MM.1S (cell line): Measurements from ENCODE around the gene GABRD.

Experiments
- EZH2 ChIP-seq: fragments of 300-600 bp; sonication (generic); optimal IDR thresholded peaks from 2 replicates; pipeline ENCODE3; 2017; ENCODE audit warnings: low read depth, mild to moderate bottlenecking, antibody characterized with exemption, low read length, mixed read lengths
- EZH2phosphoT487 ChIP-seq: fragments of 300-600 bp; sonication (generic); IDR thresholded peaks from 2 replicates; pipeline ENCODE4 v1.6.1; 2018; ENCODE audit warnings: antibody characterized with exemption, low read length
- TF ChIP-seq, protein P1 (sequence below): fragments of 300-600 bp; sonication (generic); IDR thresholded peaks from 2 replicates; pipeline ENCODE4 v1.5.1; 2016; ENCODE audit warnings: antibody characterized with exemption, low read length, mixed read lengths

- TF ChIP-seq, protein P1, sequence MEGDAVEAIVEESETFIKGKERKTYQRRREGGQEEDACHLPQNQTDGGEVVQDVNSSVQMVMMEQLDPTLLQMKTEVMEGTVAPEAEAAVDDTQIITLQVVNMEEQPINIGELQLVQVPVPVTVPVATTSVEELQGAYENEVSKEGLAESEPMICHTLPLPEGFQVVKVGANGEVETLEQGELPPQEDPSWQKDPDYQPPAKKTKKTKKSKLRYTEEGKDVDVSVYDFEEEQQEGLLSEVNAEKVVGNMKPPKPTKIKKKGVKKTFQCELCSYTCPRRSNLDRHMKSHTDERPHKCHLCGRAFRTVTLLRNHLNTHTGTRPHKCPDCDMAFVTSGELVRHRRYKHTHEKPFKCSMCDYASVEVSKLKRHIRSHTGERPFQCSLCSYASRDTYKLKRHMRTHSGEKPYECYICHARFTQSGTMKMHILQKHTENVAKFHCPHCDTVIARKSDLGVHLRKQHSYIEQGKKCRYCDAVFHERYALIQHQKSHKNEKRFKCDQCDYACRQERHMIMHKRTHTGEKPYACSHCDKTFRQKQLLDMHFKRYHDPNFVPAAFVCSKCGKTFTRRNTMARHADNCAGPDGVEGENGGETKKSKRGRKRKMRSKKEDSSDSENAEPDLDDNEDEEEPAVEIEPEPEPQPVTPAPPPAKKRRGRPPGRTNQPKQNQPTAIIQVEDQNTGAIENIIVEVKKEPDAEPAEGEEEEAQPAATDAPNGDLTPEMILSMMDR, result no peak
- TF ChIP-seq EZH2phosphoT487 (no peak), EZH2 (no peak)
These were observed 56.0 kb downstream of the GABRD start for GRCh38 chr1:2074944-2075740.
